ENCODE data around the gene ABCG2. TPM values are rescaled to one million over a fixed set of nuclear protein-coding genes. Genes with fewer than 3 reads are reported as not detected.

Gene ABCG2
- 1.0 TPM for total RNA-seq
- long read RNA-seq, full-length matches to known transcripts, result 1 of 1 reads
- long read RNA-seq, partial matches to known transcripts, result 0 of 1 reads
- long read RNA-seq, other reads (novel, unspliced or antisense), result 0 of 1 reads

DNA sequence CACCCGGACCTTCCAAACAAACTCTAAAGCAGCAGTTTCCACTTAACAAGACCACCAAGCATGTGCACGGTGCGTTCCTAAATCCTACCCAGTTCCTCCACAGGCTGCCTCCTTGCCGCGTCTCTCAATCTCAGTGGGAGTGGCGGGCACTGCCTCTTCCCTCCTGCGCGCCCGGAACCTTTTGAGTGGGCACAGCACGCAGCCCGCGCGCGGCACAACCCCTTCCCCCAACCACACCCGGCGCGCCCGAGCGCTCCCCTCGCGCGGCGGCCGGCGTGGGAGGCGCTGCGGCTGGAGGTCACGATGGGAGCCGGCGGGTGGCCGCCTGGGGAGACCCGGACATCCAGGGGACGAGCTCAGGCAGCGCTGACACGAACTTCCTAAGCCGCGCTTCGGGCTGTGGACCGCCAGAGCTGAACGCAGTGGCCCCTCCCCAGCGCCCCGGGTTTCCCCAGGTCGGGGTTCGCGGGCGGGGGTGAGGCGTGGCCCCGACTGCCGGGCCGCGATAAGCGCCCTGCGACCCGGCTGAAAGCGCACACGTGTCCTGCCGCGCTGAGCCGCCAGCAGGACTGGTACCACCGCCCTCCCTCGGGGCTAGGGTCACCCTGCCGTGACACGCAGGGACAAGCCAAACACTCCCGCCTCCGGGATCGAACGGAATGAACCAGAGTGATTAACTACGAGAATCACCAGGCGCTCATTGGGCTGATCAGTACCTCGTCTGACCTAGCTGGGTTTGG, at the start of gene ABCG2:
Gene ABCG2, minus strand, starts transcription at position 151 of the 740 bp plus-strand sequence. CDS start 18,644 bp downstream, outside the sequence.
- DNase-seq (ENCODE audit: missing footprints) (peak; percentile 69), ATAC-seq (peak; percentile 39)
- intact Hi-C loops (cut with DNase I), result no loop called here

- no peak for DNase-seq (ENCODE audit: missing footprints)
- intact Hi-C loops (cut with DNase I), result no loop called here
- ATAC-seq, result no peak
Observed at GRCh38 chr4:88208156-88208555, 49.7 kb upstream of the ABCG2 start.

- intact Hi-C loops (cut with DNase I), result no loop called here
- no peak for ATAC-seq
- DNase-seq (ENCODE audit: missing footprints), result no peak
Observed at GRCh38 chr4:88207171-88207570, 48.7 kb upstream of the ABCG2 start.

- no peak for DNase-seq (ENCODE audit: missing footprints)
- no peak for ATAC-seq
- intact Hi-C loops (cut with DNase I), result no loop called here
Observed at GRCh38 chr4:88204882-88205281, 46.4 kb upstream of the ABCG2 start.

DNA sequence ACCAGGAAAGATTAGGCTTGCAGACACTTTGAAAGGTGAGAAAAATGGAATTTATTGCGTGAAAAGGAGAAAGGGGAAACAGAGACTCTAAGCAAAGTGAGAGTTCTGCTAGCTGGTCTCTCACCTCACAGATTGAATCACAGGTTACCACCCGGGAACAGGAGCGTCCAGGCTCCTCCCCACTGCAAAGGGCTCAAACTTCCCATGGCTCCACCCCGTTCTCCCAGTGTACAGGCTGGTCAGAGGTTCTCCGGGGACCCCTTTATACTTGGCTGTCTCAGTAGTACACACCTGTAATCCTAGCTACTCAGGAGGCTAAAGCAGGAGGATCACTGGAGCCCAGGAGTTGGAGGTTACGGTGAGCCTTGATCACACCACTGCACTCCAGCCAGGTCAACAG, 44.0 kb upstream of the ABCG2 start:
- no peak for DNase-seq (ENCODE audit: missing footprints)
- no peak for ATAC-seq
- intact Hi-C loops (cut with DNase I), result no loop called here

GRCh38 chr4:88200186-88200585, 41.7 kb upstream of the ABCG2 start:
- intact Hi-C loops (cut with DNase I), result no loop called here
- DNase-seq (ENCODE audit: missing footprints), result no peak
- no peak for ATAC-seq

- intact Hi-C loops (cut with DNase I), result no loop called here
- no peak for ATAC-seq
Observed at GRCh38 chr4:88196523-88197185, 38.2 kb upstream of the ABCG2 start.

GRCh38 chr4:88196013-88196365, 37.5 kb upstream of the ABCG2 start:
- ATAC-seq (no peak), DNase-seq (ENCODE audit: missing footprints) (no peak)
- intact Hi-C loops (cut with DNase I), result no loop called here

More at GRCh38 chr4:88196523-88197185, 38.2 kb upstream of the ABCG2 start:
- DNase-seq (ENCODE audit: missing footprints), result no peak

GRCh38 chr4:88195328-88196012, 37.0 kb upstream of the ABCG2 start:
- DNase-seq (ENCODE audit: missing footprints) (no peak), ATAC-seq (no peak)
- intact Hi-C loops (cut with DNase I), result no loop called here

- intact Hi-C loops (cut with DNase I), result no loop called here
- no peak for DNase-seq (ENCODE audit: missing footprints)
- no peak for ATAC-seq
Observed at GRCh38 chr4:88191404-88191803, 33.0 kb upstream of the ABCG2 start.

DNA sequence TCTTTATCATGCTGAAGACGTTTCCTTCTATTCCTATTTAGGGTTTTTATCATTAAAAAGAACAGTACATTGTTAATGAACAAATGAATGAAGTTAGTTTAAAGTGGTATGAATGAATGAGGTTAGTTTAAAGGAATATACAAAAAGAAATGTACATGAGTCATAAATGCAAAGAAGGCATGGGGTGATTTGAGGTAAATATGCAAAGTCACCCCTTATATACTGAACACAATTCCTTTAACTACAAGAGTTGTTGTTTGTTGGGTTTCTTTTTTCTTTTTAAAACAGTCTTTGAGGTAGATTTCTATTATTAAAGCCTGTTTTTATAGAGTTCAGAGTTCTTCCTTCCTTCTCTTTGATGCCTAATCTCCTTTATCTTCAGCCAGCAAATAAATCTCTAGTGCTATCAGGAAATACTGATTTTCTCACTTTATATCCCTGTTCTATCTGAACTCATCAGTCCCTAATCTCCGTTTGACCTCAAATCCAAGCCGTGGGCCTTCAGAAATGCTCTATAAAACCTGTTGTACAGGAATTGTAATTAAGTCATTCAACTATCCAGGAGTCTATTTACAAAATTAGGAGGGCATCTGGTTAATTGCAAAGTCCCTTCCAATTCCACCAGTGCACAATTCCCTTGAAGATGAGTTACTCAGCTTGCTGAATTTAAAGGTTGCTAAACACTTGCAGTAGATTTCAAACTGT, 31.6 kb upstream of the ABCG2 start:
- intact Hi-C loops (cut with DNase I), result no loop called here
- ATAC-seq (no peak), DNase-seq (ENCODE audit: missing footprints) (no peak)

DNA sequence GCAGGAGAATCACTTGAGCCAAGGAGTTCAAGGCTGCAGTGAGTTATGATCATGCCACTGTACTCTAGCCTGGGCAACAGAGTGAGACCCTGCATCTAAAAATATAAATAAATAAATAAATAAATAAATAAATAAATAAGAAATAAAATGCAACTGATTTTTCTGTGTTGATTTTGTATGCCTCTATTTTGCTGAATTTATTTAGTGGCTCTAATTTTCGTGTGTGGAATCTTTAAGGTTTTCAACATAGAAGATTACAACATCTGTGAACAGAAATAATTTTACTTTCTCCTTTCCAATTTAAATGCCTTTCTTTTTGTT, 30.9 kb upstream of the ABCG2 start:
- DNase-seq (ENCODE audit: missing footprints) (no peak), ATAC-seq (no peak)
- intact Hi-C loops (cut with DNase I), result no loop called here

GRCh38 chr4:88188738-88189417, 30.4 kb upstream of the ABCG2 start:
- intact Hi-C loops (cut with DNase I), result no loop called here
- ATAC-seq, result no peak
- DNase-seq (ENCODE audit: missing footprints), result no peak

GRCh38 chr4:88187766-88188165, 29.3 kb upstream of the ABCG2 start:
- DNase-seq (ENCODE audit: missing footprints), result no peak
- intact Hi-C loops (cut with DNase I), result no loop called here
- ATAC-seq, result no peak

DNA sequence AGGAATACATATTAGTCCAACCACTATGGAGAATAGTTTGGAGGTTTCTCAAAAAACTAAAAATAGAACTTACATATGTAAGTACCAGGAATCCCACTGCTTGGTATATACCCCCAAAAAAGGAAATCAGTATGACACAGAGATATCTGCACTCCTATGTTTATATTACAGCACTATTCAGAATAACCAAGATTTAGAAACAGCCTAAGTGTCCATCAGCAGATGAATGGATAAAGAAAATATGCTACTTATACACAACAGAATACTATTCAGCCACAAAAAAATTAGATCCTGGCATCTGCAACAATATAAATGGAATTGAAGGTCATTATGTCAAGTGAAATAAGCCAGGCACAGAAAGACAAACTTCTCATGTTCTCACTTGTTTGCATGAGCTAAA, 27.5 kb upstream of the ABCG2 start:
- intact Hi-C loops (cut with DNase I), result no loop called here
- no peak for ATAC-seq
- DNase-seq (ENCODE audit: missing footprints), result no peak

DNA sequence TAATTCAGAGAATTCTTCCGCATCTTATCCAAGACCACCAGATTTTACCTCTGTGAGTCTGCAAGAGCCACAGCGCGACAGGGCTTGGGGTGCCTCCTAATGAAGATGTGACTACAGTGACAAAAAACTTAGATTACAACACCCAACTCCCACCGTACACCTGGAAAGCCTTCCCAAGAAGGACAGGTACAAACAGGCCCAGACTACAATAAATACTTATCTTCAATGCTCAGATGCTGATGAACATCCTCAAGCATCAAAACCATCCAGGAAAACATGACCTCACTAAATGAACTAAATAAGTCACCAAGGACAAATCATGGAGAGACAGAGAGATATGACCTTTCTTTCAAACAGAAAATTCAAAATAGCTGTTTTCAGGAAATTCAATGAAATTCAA, 20.8 kb upstream of the ABCG2 start:
- intact Hi-C loops (cut with DNase I), result no loop called here
- DNase-seq (ENCODE audit: missing footprints), result no peak
- ATAC-seq, result no peak

- intact Hi-C loops (cut with DNase I), result no loop called here
- ATAC-seq (no peak), DNase-seq (ENCODE audit: missing footprints) (no peak)
Observed at GRCh38 chr4:88178626-88179231, 20.3 kb upstream of the ABCG2 start.

- intact Hi-C loops (cut with DNase I), result no loop called here
- DNase-seq (ENCODE audit: missing footprints) (no peak), ATAC-seq (peak; percentile 28)
Observed at GRCh38 chr4:88177983-88178625, 19.7 kb upstream of the ABCG2 start.

Data from Right ventricle myocardium inferior (tissue), 1 donor.